Endothelial cell of umbilical vein (primary cell): Measurements from ENCODE around the gene KIAA1671. TPM values are rescaled to one million over a fixed set of nuclear protein-coding genes. Genes with fewer than 3 reads are reported as not detected.

Experiments used
- BruUV-seq: library from RNA; stranded (reverse); fragments of 400-500 nt; replicated peaks from 2 replicates; lab custom pipeline; 2021; lab: Mats Ljungman, UMichigan
- CTCF ChIA-PET: fragments of 300-600, 350-600 bp; sonication (Branson Sonifier 250); formaldehyde crosslinking; loops from one replicate; lab custom pipeline; 2021; ENCODE audit warnings: antibody characterized with exemption, inconsistent platforms; lab: Charles Lee
- POLR2A ChIA-PET: fragments of 300-600, 350-600 bp; sonication (Branson Sonifier 250); formaldehyde crosslinking; loops from one replicate; lab custom pipeline; 2021; ENCODE audit warnings: antibody characterized with exemption, inconsistent platforms; lab: Charles Lee
- DNase-seq: peaks from one replicate; pipeline ENCODE4 v3.0.0-alpha.2; 2011; ENCODE audit warnings: low read depth, low spot score
- FAIRE-seq: peaks from 2 replicates; lab custom pipeline; 2011; peaks lifted over from hg19 to GRCh38; lab: Jason Lieb, UNC
- H2AFZ ChIP-seq: 2 replicates; pipeline ENCODE4 v1.6.0; 2012; ENCODE audit warnings: low read depth, low read length, control low read depth, inconsistent platforms
- H3K27ac ChIP-seq: 2 replicates; pipeline ENCODE4 v1.5.1; 2011; ENCODE audit warnings: low read depth, mild to moderate bottlenecking, control low read depth, low read length, moderate library complexity; ENCODE audit not compliant: insufficient read depth
- H3K27me3 ChIP-seq, 2 experiments: 2 replicates each; pipeline versions ENCODE4 v1.6.0 to v1.6.1; 2011; ENCODE audit warnings: low read length in 2 of 2, mixed read lengths in 1 of 2; ENCODE audit not compliant: control insufficient read depth in 2 of 2, insufficient read depth in 2 of 2
- H3K36me3 ChIP-seq, 2 experiments: 2 replicates in 1 of 2; 3 replicates in 1 of 2; pipeline ENCODE4 v1.5.1; 2011; ENCODE audit warnings: low read length in 2 of 2, mild to moderate bottlenecking in 1 of 2, moderate library complexity in 1 of 2; ENCODE audit not compliant: control insufficient read depth in 2 of 2, insufficient read depth in 2 of 2; ENCODE audit errors: extremely low read depth in 1 of 2
- H3K4me1 ChIP-seq: 3 replicates; pipeline ENCODE4 v1.5.1; 2011; ENCODE audit warnings: mild to moderate bottlenecking, low read length; ENCODE audit not compliant: control insufficient read depth, insufficient read depth; ENCODE audit errors: extremely low read depth
- H3K4me2 ChIP-seq: 2 replicates; pipeline ENCODE4 v1.6.1; 2011; ENCODE audit warnings: low read length, control low read depth, mixed read lengths; ENCODE audit not compliant: insufficient read depth
- H3K4me3 ChIP-seq, 3 experiments: fragments of 200-600 bp in 1 of 3; sonication (generic), shearing (Covaris generic) in 1 of 3; replicated peaks in 1 of 3; 2 replicates each; pipeline ENCODE4 v1.5.1; 2011 to 2016; ENCODE audit warnings: control low read depth in 3 of 3, low read length in 3 of 3, mild to moderate bottlenecking in 2 of 3, inconsistent platforms in 1 of 3, low read depth in 1 of 3, moderate library complexity in 1 of 3; ENCODE audit not compliant: insufficient read depth in 1 of 3
- H3K79me2 ChIP-seq: 2 replicates; pipeline ENCODE4 v1.6.0; 2012; ENCODE audit warnings: low read length, inconsistent platforms; ENCODE audit not compliant: control insufficient read depth, insufficient read depth
- H3K9ac ChIP-seq: replicated peaks from 2 replicates; pipeline ENCODE3; 2011; ENCODE audit warnings: low read length, control low read depth; ENCODE audit not compliant: insufficient read depth; ENCODE audit errors: extremely low read depth
- H3K9me1 ChIP-seq: replicated peaks from 3 replicates; pipeline ENCODE4 v1.6.0; 2011; ENCODE audit warnings: mild to moderate bottlenecking, low read length; ENCODE audit not compliant: control insufficient read depth, insufficient read depth; ENCODE audit errors: extremely low read depth
- H3K9me3 ChIP-seq: replicated peaks from 2 replicates; pipeline ENCODE4 v1.5.1; 2012; ENCODE audit warnings: low read length, inconsistent platforms; ENCODE audit not compliant: control insufficient read depth, insufficient read depth
- H4K20me1 ChIP-seq: replicated peaks from 2 replicates; pipeline ENCODE3; 2011; ENCODE audit warnings: mild to moderate bottlenecking, low read length; ENCODE audit not compliant: control insufficient read depth, insufficient read depth; ENCODE audit errors: extremely low read depth
- JUN ChIP-seq: IDR thresholded peaks from 2 replicates; pipeline ENCODE4 v1.6.1; 2011; ENCODE audit warnings: borderline replicate concordance, low read depth; ENCODE audit not compliant: insufficient read length, insufficient read depth
- POLR2AphosphoS5 ChIP-seq: IDR thresholded peaks from 2 replicates; pipeline ENCODE4 v1.6.1; 2012; ENCODE audit warnings: low read depth, mild to moderate bottlenecking, control low read depth, low read length, moderate library complexity; ENCODE audit not compliant: insufficient read depth
- dilution Hi-C: fragments of 300-500 bp; cut with MboI; formaldehyde crosslinking; loops from one replicate; pipeline ENCODE4 v1.15.0; 2019; ENCODE audit warnings: low sequenced_read_pairs; ENCODE audit not compliant: extremely low pct_ligation_motif_present
- intact Hi-C: fragments of 100-400 bp; cut with micrococcal nuclease; formaldehyde crosslinking; loops from one replicate; pipeline ENCODE4 v1.10.0; 2022
- polyA plus RNA-seq, 4 experiments: library from polyadenylated mRNA; depleted of rRNA in 3 of 4; stranded (reverse) in 3 of 4; unstranded in 1 of 4; fragments of >200 nt; gene quantifications; 2 replicates each; pipeline versions ENCODE4 v1.2.1 to v1.2.3, GENCODE V29; 2011 to 2012; ENCODE audit warnings: missing spikeins in 1 of 4
- total RNA-seq: library from RNA; stranded (reverse); gene quantifications from 2 replicates; pipeline ENCODE4 v1.2.3, GENCODE V29; 2021

The KIAA1671 gene
- total and polyA plus RNA-seq, 2 donors (not counting 3 experiments of a cell fraction or from before 2014, with no cell fraction given) = 23.1 to 85.1 TPM

GRCh38 chr22:25154667-25154999, 202.1 kb downstream of the KIAA1671 start:
- intact Hi-C loops = no loop called here
- no peak for FAIRE-seq
- CTCF ChIA-PET = interaction anchor here (0.9 to 1.8 kb wide), 4 partner anchors 10 to 47 kb away, joined by 3 to 12 read pairs (median 4); no protein-coding TSS in a partner anchor

DNA sequence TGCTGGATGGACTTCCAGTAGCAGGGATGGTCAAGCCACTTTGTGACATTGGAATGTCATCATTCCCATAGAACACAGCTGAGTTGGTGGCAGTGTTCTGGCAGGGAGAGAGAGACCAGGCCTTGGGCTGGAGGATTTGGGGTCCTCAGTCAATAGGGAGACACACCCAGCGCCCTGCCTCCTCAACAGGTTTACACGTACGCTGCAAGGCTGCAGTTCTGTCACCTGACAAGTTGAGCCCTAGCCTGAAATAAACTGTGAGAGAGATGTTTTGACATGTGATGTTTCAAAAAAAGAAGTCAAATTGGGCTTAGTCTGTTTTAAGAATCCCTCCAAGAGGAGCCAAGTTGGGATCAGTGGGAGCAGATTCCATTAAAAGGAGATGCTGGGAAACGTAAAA, 204.2 kb downstream of the KIAA1671 start:
- no peak overlapping the region for H3K4me3 ChIP-seq
- H3K9me1 ChIP-seq = no peaks in the 10 kb centered on the region
- DNase-seq (no peak), FAIRE-seq (no peak)
- peaks cover 3% of the 10 kb centered on the region for H3K4me1 ChIP-seq
- H3K9ac ChIP-seq = no peak overlapping the region
- TF ChIP-seq JUN = no peak
- POLR2A ChIA-PET = interaction anchor here (0.6 kb wide), 1 partner anchor 11 kb away, joined by 3 read pairs; no protein-coding TSS in a partner anchor
- no TSS peak for BruUV-seq
- H2AFZ ChIP-seq = no peak overlapping the region
- peaks cover 0 to 4% of the 10 kb centered on the region in 2 experiments for H3K36me3 ChIP-seq
- H3K4me2 ChIP-seq = no peak overlapping the region
- no peak overlapping the region for H3K27ac ChIP-seq
- no peaks in the 10 kb centered on the region for H4K20me1 ChIP-seq
- dilution Hi-C loops (no loop called here), intact Hi-C loops (no loop called here)
- H3K9me3 ChIP-seq = no peaks in the 10 kb centered on the region
- CTCF ChIA-PET = no interaction called here
- H3K27me3 ChIP-seq = no peaks in the 10 kb centered on the region
- no peaks in the 10 kb centered on the region for H3K79me2 ChIP-seq

More at GRCh38 chr22:25154667-25154999, 202.1 kb downstream of the KIAA1671 start:
- Histone ChIP-seq H3K27me3 (no peaks in the 10 kb centered on the region), H3K36me3 (no peaks in the 10 kb centered on the region), H3K9me1 (no peaks in the 10 kb centered on the region), H3K9me3 (no peaks in the 10 kb centered on the region), H3K79me2 (no peaks in the 10 kb centered on the region), H3K4me2 (no peak overlapping the region), H3K4me1 (peaks cover 3% of the 10 kb centered on the region), H4K20me1 (no peaks in the 10 kb centered on the region), H3K27ac (no peak overlapping the region), H2AFZ (no peak overlapping the region), H3K4me3 (no peak overlapping the region), H3K9ac (no peak overlapping the region)
- no TSS peak for BruUV-seq
- no peak for DNase-seq
- POLR2A ChIA-PET = interaction anchor here (1.0 kb wide), 1 partner anchor 48 kb away, joined by 3 read pairs; no protein-coding TSS in a partner anchor
- dilution Hi-C loops = no loop called here
- no peak for TF ChIP-seq POLR2AphosphoS5
